HG02981 (cell line): Measurements from ENCODE around the gene NFIL3.
A peak's percentile ranks its signal among the peaks of the same experiment; 100 is the strongest.
"Not testable (repeated sequence)": the region's sequence is repeated elsewhere in the genome, so short reads cannot be mapped to it uniquely, and the experiment has no call there.

Experiments
- ATAC-seq: cut with Tn5 transposase; IDR thresholded peaks from one replicate; pipeline ENCODE4 v1.9.1; 2021; ENCODE audit warnings: mild to moderate bottlenecking, moderate library complexity; ENCODE audit not compliant: unreplicated experiment

NFIL3 gene

DNA sequence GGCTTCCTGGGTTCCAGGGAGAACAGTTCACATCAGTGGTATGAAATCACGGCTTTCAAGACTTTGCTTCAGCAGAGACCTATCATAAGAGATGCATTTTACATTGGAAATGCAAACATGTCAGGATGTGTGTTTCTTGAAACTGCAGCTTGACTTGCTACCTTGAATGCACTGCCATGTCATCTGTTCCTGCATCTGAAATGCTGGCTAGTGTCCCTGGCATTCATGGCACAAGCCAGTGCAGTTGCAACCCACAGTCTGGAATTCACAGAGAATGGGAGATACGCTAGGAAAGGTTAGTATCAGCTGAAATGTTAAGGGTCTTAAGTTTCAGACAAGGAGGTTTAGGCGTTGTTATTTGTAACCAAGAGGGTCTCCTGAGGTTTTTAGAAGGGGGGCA is 24.7 kb downstream of the NFIL3 start:
- no peak for ATAC-seq

DNA sequence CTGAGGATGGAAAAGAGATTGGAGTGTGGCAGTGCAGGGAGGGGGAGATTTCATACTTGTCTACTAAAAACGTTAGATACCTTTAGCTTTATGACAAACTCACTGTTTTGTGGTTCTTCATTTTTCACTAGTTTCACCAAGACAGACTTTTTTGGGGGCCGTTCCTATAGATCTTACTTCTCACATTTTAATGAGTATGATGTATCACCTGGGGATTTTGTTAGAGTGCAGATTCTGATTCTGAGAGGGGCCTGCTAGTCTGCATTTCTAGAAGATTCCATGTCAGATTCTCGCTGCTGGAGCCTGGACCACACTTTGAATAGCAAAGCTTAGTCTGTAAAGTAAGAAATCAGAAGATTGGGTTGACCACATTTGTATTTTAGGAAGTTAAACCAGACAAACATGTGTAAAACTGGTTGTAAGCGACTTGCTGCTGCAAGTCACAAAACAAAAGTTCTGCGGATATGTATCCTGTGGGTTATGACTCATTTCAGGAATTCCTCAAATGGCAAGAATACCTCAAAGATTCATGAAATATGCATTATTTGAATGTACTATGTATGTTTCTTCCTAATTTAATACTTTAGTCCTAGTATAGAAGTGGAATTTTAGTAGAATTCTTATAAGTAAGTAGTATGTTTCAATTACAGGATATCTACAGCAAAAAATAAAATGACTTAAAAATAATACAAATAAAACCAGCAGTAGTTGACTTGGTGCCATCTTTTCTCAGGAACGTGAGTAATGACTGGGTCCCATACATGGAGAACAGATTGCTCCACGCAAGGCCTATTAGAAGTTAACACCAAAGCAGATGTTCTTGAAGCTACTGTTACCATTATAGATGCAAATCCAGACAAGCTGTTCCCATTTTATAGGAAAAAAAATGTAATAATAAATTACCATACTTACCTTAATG is 27.8 kb downstream of the NFIL3 start:
- peak; percentile 71 for ATAC-seq

DNA sequence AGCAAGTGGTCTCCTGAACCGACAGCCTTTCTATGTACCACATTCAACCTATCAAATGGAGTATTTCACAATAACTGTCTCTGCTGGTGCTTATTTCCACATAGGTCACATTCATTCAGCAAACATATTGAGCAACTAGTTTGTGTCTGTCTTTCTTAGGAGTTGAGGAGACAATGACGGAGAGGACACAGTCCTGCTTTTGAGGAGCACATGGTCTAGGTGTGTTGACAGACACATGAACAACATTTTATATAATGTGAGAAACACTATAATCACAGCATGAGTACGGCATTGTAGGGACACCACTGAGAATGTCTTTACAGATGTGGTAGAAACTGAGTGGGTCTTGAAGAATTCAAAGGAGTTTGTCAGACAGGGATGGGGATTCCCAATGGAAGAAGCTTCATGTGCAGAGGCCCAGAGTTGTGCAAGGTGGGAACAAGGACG is 28.5 kb downstream of the NFIL3 start:
- ATAC-seq: no peak

DNA sequence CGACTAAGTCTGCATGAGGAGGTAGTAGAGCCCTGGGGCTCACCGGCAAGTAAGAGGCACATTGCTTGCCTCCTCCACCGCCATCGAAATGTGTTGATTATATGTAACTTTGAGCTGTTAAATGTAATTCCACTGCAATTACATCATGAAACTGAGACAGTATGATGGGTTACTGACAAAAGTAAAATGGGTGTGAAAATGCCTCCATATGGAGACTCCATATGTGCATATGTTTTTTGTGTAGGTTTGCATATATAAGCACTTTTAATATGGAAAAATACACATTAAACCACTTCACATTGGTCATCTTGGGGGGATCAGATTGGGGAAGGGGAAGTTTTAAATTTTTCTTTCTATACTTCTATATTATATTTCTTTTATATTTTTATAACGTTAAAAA is 29.8 kb downstream of the NFIL3 start:
- no peak for ATAC-seq

DNA sequence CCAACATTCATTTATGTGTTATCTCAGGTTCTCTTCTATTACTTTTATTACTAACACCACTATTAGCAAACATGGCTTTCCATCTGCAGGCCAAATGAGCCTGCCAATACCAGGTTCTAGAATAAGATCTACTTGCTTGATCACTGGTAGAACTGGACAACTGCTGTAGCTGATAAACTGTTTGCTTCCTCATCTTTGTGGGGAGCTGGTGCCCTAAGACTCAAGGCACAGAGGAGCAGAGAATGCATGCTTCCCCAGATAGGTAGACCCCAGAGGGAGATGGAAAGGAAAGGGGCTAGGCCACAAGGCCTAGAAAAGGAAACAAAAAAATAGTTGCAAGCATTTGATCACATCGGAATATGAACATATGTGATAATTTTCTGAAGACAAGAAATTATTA is 31.2 kb downstream of the NFIL3 start:
- no peak for ATAC-seq

DNA sequence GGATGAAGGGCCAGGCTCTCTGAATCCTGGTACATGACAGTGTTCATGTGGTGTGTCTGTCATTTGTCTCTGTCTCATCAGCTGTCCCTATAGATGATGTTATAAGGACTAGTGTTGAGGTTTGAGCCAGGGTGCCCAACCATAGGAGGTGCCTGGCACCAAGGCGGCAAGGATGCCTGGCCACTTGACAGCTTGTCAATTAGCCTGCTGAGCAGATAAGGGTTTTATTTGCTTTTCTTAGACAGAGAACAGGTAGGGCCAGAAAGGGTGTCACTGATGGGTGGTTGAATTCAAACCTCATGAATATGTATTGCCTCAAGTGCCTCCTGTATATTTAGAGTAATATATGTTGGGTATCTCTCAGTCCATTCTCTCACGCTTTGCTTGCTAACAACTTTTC is 31.8 kb downstream of the NFIL3 start:
- ATAC-seq: no peak

DNA sequence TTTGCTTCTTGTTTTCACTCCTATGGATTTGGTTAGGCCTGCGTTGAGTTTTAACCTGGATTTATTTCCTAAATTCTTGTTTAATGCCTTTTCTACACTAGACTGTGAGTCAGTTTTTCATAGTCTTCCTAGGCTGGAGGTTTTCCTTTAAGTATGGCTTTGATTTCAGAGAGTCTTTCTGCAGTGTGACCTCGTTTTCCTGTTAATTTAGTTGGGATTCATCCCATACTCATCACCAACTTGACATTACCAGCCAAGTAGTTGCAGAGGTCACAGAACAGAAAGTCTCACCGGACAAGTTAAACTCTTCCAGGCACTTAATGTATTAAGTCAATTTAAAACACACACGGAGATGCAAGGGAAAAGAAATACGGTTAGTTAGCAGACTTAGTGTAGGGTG is 32.2 kb downstream of the NFIL3 start:
- ATAC-seq: no peak

DNA sequence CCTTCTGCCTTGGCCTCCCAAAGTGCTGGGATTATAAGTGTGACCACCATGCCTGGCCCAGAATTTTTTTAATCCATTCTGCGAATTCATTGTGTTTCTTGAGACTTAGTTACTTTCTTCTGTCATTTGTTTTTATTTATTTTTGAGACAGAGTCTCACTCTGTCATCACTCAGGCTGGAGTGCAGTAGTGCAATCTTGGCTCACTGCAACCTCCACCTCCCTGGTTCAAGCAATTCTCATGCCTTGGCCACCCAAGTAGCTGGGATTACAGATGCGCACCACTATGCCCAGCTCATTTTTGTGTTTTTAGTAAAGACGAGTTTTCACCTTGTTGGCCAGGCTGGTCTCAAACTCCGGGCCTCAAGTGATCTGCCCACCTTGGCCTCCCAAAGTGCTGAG is 33.9 kb downstream of the NFIL3 start:
- ATAC-seq: not testable (repeated sequence)

DNA sequence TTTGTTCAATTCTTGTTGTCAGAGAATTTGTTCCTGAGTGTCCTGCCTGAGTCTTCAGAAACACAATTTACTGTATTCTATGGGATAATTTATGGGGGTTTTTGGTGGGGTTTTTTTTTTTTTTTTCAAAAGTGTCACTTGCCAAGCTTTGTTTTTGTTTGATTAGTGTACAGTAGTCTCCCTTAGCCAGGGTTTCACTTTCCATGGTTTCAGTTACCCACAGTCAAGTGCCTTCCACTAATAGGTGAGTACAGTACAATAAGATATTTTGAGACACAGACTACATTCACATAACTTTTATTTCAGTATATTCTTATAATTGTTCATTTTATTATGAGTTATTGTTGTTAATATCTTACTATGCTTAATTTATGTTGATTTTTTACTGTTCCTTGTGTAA is 36.9 kb downstream of the NFIL3 start:
- no peak for ATAC-seq

DNA sequence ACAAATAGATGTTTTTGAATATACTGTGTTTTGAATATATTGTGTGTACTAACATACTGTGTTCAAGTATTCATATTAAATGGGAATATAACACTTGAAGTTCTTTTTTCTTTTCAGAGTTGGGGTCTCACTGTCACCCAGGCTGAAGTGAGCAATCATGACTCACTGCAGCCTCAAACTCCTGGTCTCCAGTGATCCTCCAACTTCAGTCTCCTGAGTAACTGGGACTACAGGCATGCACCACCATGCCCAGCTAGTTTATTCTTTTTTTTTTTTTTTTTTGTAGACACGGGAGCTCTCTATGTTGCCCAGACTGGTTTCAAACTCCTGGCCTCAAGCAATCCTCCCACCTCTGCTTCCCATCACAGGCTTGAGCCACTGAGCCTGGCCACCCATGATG is 38.7 kb downstream of the NFIL3 start:
- ATAC-seq: no peak

DNA sequence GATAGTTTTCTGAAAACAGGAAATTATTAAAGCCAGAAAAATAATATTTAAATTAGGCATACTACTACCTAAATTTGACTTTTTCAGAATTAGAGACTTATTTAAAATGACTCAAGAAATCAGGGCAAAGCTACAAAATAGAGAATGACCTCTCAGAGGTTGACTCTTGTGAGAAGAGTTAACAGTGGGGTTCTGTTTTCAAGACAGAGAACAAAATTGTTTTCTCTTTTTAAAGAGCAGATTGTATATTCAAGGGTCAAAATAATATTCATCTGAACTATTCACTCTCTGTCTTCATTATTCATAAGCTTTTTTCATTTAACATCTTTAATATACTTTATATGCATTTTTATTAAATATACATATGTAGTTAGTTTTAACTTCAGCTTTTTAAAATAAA is 40.1 kb downstream of the NFIL3 start:
- no peak for ATAC-seq

DNA sequence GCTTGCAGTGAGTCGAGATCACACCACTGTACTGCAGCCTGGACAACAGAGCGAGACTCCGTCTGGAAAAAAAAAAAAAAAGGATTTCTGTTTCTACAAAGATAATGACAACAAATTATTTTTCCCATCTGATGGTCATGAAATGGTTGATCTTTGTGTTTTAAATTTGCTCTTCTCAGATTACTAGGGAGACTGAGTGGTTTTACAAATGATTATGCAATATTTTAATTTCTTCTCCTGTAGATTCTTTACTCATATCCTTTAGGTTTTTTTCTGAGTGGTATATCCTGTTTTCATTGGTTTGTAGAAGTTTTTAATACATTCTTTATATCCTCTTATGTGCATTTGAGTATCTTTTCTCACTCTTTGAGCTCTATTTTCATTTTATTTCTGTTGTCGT is 41.3 kb downstream of the NFIL3 start:
- no peak for ATAC-seq

DNA sequence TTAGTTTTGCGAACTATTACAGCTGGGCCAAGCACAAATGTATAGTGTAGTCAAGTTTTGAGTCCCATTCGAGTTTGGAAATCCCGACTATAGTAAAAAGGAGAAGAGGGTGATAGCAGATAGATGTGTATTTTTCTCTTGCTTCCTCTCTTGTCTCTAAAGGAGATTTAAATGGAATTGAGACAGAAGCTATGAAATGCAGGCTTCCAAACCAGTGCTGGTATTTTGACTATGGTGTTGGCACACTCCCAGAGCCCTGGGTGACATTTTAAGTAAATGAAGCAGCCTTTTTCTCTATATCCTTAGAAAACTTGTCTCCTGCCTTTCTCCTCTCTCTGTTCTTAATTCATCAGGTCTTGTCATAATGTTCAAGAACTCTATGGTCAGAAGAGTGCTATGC is 44.2 kb downstream of the NFIL3 start:
- ATAC-seq: no peak

DNA sequence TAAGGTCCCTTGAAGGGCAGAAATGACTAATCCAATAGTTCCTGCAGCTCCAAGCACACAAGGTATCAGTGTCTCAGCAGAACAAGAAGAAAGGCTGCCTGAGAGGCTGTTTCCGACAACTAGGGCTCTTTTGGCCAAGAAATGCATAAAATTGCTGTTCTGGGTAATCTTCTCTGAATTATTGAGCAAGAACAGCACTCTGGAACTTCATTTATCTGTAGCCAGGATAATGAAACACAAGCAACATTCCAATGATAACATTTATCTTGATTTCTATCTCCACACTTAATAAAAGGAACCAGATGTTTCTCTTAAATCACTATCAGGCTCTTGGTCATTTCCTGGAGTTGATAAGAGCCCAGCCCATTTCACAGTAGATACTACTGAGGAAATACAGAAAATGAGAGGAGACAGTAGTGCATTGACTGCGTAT is 44.9 kb downstream of the NFIL3 start:
- ATAC-seq: no peak

DNA sequence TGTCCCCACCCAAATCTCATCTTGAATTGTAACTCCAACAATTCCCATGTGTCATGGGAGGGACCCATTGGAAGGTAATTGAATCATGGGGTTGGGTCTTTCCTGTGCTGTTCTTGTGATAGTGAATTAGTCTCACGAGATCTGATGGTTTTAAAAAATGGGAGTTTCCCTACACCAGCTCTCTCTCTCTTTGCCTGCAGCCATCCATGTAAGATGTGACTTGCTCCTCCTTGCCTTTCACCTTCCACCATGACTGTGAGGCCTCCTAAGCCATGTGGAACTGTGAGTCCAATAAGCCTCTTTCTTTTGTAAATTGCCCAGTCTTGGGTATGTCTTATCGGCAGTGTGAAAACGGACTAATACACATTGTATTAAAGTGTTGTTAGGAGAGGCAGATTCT is 45.6 kb downstream of the NFIL3 start:
- not testable (repeated sequence) for ATAC-seq

DNA sequence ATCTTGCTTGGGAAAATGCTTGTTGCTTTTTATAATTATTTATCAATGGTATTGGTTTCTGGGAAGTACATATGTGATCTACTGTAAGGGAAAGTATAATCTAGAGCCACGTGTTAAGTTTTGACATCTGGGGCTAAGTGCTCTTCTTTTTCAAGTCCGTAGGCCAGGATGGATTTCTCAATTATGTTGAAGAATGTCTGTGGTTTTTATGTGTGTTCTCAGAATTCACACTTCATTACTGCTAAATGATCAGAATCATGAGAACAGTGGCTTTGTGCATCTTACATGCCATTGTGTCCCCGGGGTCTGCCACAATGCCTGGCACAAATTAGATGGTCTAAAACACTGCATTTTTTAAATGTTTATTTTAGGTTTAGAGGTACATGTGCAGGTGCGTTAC is 47.4 kb downstream of the NFIL3 start:
- no peak for ATAC-seq

DNA sequence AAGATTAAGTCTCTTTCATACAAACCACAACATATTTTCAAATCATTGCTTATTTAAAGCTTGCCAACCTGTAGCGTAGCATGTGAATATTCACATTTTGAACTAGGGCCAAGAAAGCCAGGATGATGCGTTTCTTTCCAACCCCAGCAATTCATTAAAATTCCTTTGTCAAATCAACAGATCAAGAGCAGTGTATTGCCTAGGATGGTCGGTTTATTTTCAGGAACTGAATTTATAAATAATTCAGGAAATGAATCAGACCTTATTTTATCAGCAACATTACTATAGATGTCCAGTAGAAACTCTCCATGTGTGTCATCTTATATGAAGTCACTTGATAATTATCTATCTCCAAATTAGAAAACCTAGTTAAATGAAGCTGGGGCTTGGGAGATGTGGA is 48.7 kb downstream of the NFIL3 start:
- ATAC-seq: no peak

DNA sequence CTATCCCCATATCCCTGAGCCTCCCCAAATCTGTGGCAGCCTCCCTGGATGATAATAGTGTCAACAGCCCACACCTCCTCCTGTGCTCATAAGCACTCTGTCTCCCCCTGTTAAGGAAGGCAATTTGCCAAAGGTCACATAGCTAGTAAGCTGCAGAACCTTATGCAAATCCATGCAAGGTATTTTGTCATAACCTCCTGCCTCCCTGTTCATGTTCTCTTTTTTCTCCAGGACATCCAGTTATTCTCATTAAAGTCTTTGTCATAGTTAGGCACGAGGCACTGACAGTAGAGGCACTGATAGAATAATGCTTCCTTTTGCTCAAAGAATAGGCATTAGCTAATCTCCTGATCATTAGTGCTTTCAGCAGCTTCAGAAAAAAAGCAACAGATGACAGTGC is 51.7 kb downstream of the NFIL3 start:
- no peak for ATAC-seq

DNA sequence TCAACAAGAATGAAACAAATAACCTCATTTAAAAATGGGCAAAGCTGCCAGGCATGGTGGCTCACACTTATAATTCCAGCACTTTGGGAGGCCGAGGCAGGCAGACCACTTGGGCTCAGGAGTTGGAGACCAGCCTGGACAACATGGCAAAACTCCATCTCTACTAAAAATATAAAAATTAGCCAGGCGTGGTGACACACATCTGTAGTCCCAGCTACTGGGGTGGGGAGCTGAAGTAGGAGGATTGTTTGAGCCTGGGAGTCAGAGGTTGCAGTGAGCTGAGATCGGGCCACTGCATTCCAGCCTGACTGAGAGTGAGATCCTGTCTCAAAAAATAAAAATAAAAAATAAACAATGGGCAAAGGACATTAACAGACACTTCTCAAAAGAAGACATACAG is 53.6 kb downstream of the NFIL3 start:
- not testable (repeated sequence) for ATAC-seq

DNA sequence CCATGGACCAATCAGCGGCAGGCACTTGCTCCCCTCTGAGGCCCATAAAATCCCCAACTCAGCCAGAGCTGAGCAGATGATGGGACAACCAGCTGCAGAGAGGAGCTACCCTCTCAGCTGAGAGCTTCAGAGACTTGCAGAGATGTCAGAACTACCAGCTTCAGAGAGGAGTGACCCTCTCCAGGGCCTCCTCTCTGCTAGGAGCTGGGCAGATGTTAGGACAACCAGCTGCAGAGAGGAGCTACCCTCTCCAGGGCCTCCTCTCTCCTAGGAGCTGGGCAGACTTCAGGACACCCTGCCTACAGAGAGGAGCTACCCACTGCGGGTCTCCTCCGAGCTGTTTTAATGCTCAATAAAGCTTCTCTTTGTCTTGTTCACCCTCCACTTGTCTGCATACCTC is 58.9 kb downstream of the NFIL3 start:
- no peak for ATAC-seq

DNA sequence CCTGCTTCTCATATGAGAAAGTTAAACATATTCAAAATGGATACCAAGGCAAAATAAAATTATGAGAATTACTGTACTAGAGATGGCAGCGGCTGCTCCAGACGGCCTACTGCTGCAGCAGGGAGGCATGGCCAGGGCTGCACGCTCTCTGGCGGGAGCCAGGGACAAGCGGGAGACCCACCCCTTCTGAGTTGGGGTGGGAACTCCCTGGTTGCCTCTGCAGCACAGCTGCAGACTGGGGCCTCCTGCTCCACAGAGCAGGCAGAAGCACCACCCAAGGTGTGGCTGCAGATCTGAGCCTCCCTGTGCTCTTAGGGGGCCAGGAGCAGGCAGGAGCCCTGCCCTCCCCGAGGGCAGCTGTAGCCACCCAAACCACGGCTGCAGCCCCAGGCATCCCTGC is 59.6 kb downstream of the NFIL3 start:
- ATAC-seq: no peak

DNA sequence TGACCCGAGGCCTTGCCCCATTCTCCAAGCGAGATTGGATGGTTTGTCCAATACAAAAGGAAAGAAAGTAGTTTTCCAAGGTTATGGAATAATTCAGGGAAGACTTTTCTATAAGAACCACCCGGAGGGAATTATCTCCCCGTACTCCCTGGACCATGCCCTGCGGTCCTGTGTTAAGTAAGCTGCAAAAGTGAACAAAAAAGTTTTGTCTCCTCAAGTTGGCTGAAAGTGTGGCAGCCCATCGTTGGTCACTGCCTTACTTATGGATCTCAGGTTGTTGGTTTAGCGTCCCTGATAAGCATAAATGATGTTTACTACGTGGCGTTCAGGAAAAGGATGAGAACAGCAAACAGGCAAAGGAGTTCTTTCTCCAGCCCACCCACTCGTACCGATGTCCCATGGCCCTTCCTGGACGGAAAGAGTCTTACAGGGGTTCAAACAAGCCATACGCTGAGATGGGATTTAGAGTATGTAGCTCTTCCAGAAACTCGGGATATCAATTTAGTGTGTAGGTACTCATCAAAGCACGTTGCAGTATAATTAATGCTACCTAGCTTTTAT is 61.5 kb downstream of the NFIL3 start:
- peak; percentile 2 for ATAC-seq
